Measurements from ENCODE around the gene CAP1.

- TF ChIP-seq CTCF (IDR thresholded peaks at IDR 0.05; ENCODE audit: low read length) (no peak), EZH2phosphoT487 (IDR thresholded peaks at IDR 0.05; ENCODE audit: low read length) (no peak), EZH2 (optimal IDR thresholded peaks at IDR 0.05; ENCODE audit: low read depth, low read length) (no peak)
Measured at GRCh38 chr1:40105028-40105427, 64.5 kb downstream of the CAP1 start.
